Retinal pigment epithelial cell (primary cell): ENCODE measurements around the gene PPIA.
"Not testable (repeated sequence)": the region's sequence is repeated elsewhere in the genome, so short reads cannot be mapped to it uniquely, and the experiment has no call there.

Source experiments
- DNase-seq: peaks from one replicate; pipeline ENCODE4 v3.0.0-alpha.2; 2010; ENCODE audit warnings: low read depth
- H3K4me3 ChIP-seq: 2 replicates; pipeline ENCODE4 v1.5.1; 2011; ENCODE audit warnings: mild to moderate bottlenecking, low read length, control low read depth, moderate library complexity
- CTCF ChIP-seq: conservative IDR thresholded peaks from 2 replicates; pipeline ENCODE4 v1.5.1; 2011; ENCODE audit warnings: low read depth, low read length, control low read depth, inconsistent platforms

PPIA gene

GRCh38 chr7:44799939-44800338 lies 3.5 kb downstream of the PPIA start:
- DNase-seq, result no peak
- no peak for TF ChIP-seq CTCF
- H3K4me3 ChIP-seq, result no peak overlapping the region

- H3K4me3 ChIP-seq, result no peak overlapping the region
- TF ChIP-seq CTCF, result no peak
- no peak for DNase-seq
Measured at GRCh38 chr7:44801890-44802289, 5.4 kb downstream of the PPIA start.

GRCh38 chr7:44802418-44803025 lies 6.0 kb downstream of the PPIA start:
- TF ChIP-seq CTCF, result no peak
- no peak for DNase-seq
- H3K4me3 ChIP-seq, result no peak overlapping the region

GRCh38 chr7:44803828-44804519 lies 7.5 kb downstream of the PPIA start:
- DNase-seq, result not testable (repeated sequence)

GRCh38 chr7:44805950-44806349 lies 9.5 kb downstream of the PPIA start:
- DNase-seq, result no peak
- no peak overlapping the region for H3K4me3 ChIP-seq
- no peak for TF ChIP-seq CTCF

More at GRCh38 chr7:44803828-44804519, 7.5 kb downstream of the PPIA start:
- not testable (repeated sequence) for H3K4me3 ChIP-seq

GRCh38 chr7:44808914-44809393 lies 12.5 kb downstream of the PPIA start:
- no peak overlapping the region for H3K4me3 ChIP-seq
- TF ChIP-seq CTCF, result no peak
- no peak for DNase-seq

- TF ChIP-seq CTCF, result no peak
- no peak overlapping the region for H3K4me3 ChIP-seq
- DNase-seq, result no peak
Measured at GRCh38 chr7:44811093-44811492, 14.6 kb downstream of the PPIA start.
